Endothelial cell of umbilical vein (primary cell): Measurements from ENCODE around the gene XYLT1. TPM values are rescaled to one million over a fixed set of nuclear protein-coding genes. Genes with fewer than 3 reads are reported as not detected.

Source experiments
- BruUV-seq: library from RNA; stranded (reverse); fragments of 400-500 nt; replicated peaks from 2 replicates; lab custom pipeline; 2021; lab: Mats Ljungman, UMichigan
- CTCF ChIA-PET: fragments of 300-600, 350-600 bp; sonication (Branson Sonifier 250); formaldehyde crosslinking; loops from one replicate; lab custom pipeline; 2021; ENCODE audit warnings: antibody characterized with exemption, inconsistent platforms; lab: Charles Lee
- POLR2A ChIA-PET: fragments of 300-600, 350-600 bp; sonication (Branson Sonifier 250); formaldehyde crosslinking; loops from one replicate; lab custom pipeline; 2021; ENCODE audit warnings: antibody characterized with exemption, inconsistent platforms; lab: Charles Lee
- DNase-seq: peaks from one replicate; pipeline ENCODE4 v3.0.0-alpha.2; 2011; ENCODE audit warnings: low read depth, low spot score
- FAIRE-seq: peaks from 2 replicates; lab custom pipeline; 2011; peaks lifted over from hg19 to GRCh38; lab: Jason Lieb, UNC
- H2AFZ ChIP-seq: 2 replicates; pipeline ENCODE4 v1.6.0; 2012; ENCODE audit warnings: low read depth, low read length, control low read depth, inconsistent platforms
- H3K27ac ChIP-seq: 2 replicates; pipeline ENCODE4 v1.5.1; 2011; ENCODE audit warnings: low read depth, mild to moderate bottlenecking, control low read depth, low read length, moderate library complexity; ENCODE audit not compliant: insufficient read depth
- H3K27me3 ChIP-seq, 2 experiments: 2 replicates each; pipeline versions ENCODE4 v1.6.0 to v1.6.1; 2011; ENCODE audit warnings: low read length in 2 of 2, mixed read lengths in 1 of 2; ENCODE audit not compliant: control insufficient read depth in 2 of 2, insufficient read depth in 2 of 2
- H3K36me3 ChIP-seq, 2 experiments: 2 replicates in 1 of 2; 3 replicates in 1 of 2; pipeline ENCODE4 v1.5.1; 2011; ENCODE audit warnings: low read length in 2 of 2, mild to moderate bottlenecking in 1 of 2, moderate library complexity in 1 of 2; ENCODE audit not compliant: control insufficient read depth in 2 of 2, insufficient read depth in 2 of 2; ENCODE audit errors: extremely low read depth in 1 of 2
- H3K4me1 ChIP-seq: 3 replicates; pipeline ENCODE4 v1.5.1; 2011; ENCODE audit warnings: mild to moderate bottlenecking, low read length; ENCODE audit not compliant: control insufficient read depth, insufficient read depth; ENCODE audit errors: extremely low read depth
- H3K4me2 ChIP-seq: 2 replicates; pipeline ENCODE4 v1.6.1; 2011; ENCODE audit warnings: low read length, control low read depth, mixed read lengths; ENCODE audit not compliant: insufficient read depth
- H3K4me3 ChIP-seq, 3 experiments: fragments of 200-600 bp in 1 of 3; sonication (generic), shearing (Covaris generic) in 1 of 3; replicated peaks in 1 of 3; 2 replicates each; pipeline ENCODE4 v1.5.1; 2011 to 2016; ENCODE audit warnings: control low read depth in 3 of 3, low read length in 3 of 3, mild to moderate bottlenecking in 2 of 3, inconsistent platforms in 1 of 3, low read depth in 1 of 3, moderate library complexity in 1 of 3; ENCODE audit not compliant: insufficient read depth in 1 of 3
- H3K79me2 ChIP-seq: 2 replicates; pipeline ENCODE4 v1.6.0; 2012; ENCODE audit warnings: low read length, inconsistent platforms; ENCODE audit not compliant: control insufficient read depth, insufficient read depth
- H3K9ac ChIP-seq: replicated peaks from 2 replicates; pipeline ENCODE3; 2011; ENCODE audit warnings: low read length, control low read depth; ENCODE audit not compliant: insufficient read depth; ENCODE audit errors: extremely low read depth
- H3K9me1 ChIP-seq: replicated peaks from 3 replicates; pipeline ENCODE4 v1.6.0; 2011; ENCODE audit warnings: mild to moderate bottlenecking, low read length; ENCODE audit not compliant: control insufficient read depth, insufficient read depth; ENCODE audit errors: extremely low read depth
- H3K9me3 ChIP-seq: replicated peaks from 2 replicates; pipeline ENCODE4 v1.5.1; 2012; ENCODE audit warnings: low read length, inconsistent platforms; ENCODE audit not compliant: control insufficient read depth, insufficient read depth
- H4K20me1 ChIP-seq: replicated peaks from 2 replicates; pipeline ENCODE3; 2011; ENCODE audit warnings: mild to moderate bottlenecking, low read length; ENCODE audit not compliant: control insufficient read depth, insufficient read depth; ENCODE audit errors: extremely low read depth
- CTCF ChIP-seq, 2 donors: IDR thresholded peaks; 1 replicate in 1 of 2; 2 replicates in 1 of 2; pipeline ENCODE4 v1.5.1; 2011; ENCODE audit warnings: low read length in 2 of 2, mild to moderate bottlenecking in 2 of 2, moderate library complexity in 2 of 2, control low read depth in 1 of 2, inconsistent platforms in 1 of 2, low read depth in 1 of 2; ENCODE audit not compliant: insufficient read depth in 1 of 2; ENCODE audit errors: extremely low read depth in 1 of 2
- EZH2 ChIP-seq: IDR thresholded peaks from 2 replicates; pipeline ENCODE4 v1.6.1; 2012; ENCODE audit warnings: borderline replicate concordance, low read depth, mild to moderate bottlenecking, moderate library complexity, low read length, inconsistent platforms; ENCODE audit not compliant: severe bottlenecking
- FOS ChIP-seq: IDR thresholded peaks from 2 replicates; pipeline ENCODE4 v1.6.1; 2011; ENCODE audit warnings: mild to moderate bottlenecking, low read length, moderate library complexity, borderline replicate concordance; ENCODE audit not compliant: insufficient read depth
- MYC ChIP-seq: IDR thresholded peaks from one replicate; pipeline ENCODE4 v1.6.1; 2011; ENCODE audit warnings: mild to moderate bottlenecking, low read depth, low read length
- POLR2AphosphoS5 ChIP-seq: IDR thresholded peaks from 2 replicates; pipeline ENCODE4 v1.6.1; 2012; ENCODE audit warnings: low read depth, mild to moderate bottlenecking, control low read depth, low read length, moderate library complexity; ENCODE audit not compliant: insufficient read depth
- dilution Hi-C: fragments of 300-500 bp; cut with MboI; formaldehyde crosslinking; loops from one replicate; pipeline ENCODE4 v1.15.0; 2019; ENCODE audit warnings: low sequenced_read_pairs; ENCODE audit not compliant: extremely low pct_ligation_motif_present
- intact Hi-C: fragments of 100-400 bp; cut with micrococcal nuclease; formaldehyde crosslinking; loops from one replicate; pipeline ENCODE4 v1.10.0; 2022
- polyA plus RNA-seq, 4 experiments: library from polyadenylated mRNA; depleted of rRNA in 3 of 4; stranded (reverse) in 3 of 4; unstranded in 1 of 4; fragments of >200 nt; gene quantifications; 2 replicates each; pipeline versions ENCODE4 v1.2.1 to v1.2.3, GENCODE V29; 2011 to 2012; ENCODE audit warnings: missing spikeins in 1 of 4
- total RNA-seq: library from RNA; stranded (reverse); gene quantifications from 2 replicates; pipeline ENCODE4 v1.2.3, GENCODE V29; 2021
- TF ChIP-seq, protein P1 (sequence below): IDR thresholded peaks from 2 replicates; pipeline ENCODE4 v1.6.1; 2011; ENCODE audit not compliant: insufficient read depth, insufficient read length

Gene XYLT1
- total and polyA plus RNA-seq, 2 donors (not counting 3 experiments of a cell fraction or from before 2014, with no cell fraction given) = 0.63 to 2.9 TPM

- ChIA-PET POLR2A (no interaction called here), CTCF (no interaction called here)
- Histone ChIP-seq H3K79me2 (no peaks in the 10 kb centered on the region), H3K27me3 (no peaks in the 10 kb centered on the region), H3K9me3 (peaks cover 2% of the 10 kb centered on the region), H3K27ac (no peak overlapping the region), H3K9me1 (no peaks in the 10 kb centered on the region), H3K36me3 (no peaks in the 10 kb centered on the region), H2AFZ (no peak overlapping the region), H4K20me1 (no peaks in the 10 kb centered on the region), H3K9ac (no peak overlapping the region), H3K4me1 (no peaks in the 10 kb centered on the region), H3K4me3 (no peak overlapping the region), H3K4me2 (no peak overlapping the region)
- FAIRE-seq (no peak), DNase-seq (no peak)
- BruUV-seq = no TSS peak
- dilution Hi-C loops (no loop called here), intact Hi-C loops (no loop called here)
- TF ChIP-seq MYC (no peak), CTCF (IDR thresholded peaks at IDR 0.05; ENCODE audit: extremely low read depth in 1 of 2, insufficient read depth in 1 of 2, low read depth in 1 of 2, low read length in 2 of 2) (no peak), EZH2 (no peak), POLR2AphosphoS5 (no peak), FOS (no peak)
- TF ChIP-seq, protein P1, sequence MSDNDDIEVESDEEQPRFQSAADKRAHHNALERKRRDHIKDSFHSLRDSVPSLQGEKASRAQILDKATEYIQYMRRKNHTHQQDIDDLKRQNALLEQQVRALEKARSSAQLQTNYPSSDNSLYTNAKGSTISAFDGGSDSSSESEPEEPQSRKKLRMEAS = no peak
Observed at GRCh38 chr16:17265154-17265553, 205.6 kb downstream of the XYLT1 start.
